KOPT-K1 (cell line): ENCODE results near the gene CDH18.

ENCODE experiments used
- H3K27ac ChIP-seq: fragments of 200-600 bp; sonication (generic); 2 replicates; pipeline ENCODE4 v1.5.1; 2016; ENCODE audit warnings: antibody characterized with exemption, mild to moderate bottlenecking, low read depth, low read length; ENCODE audit not compliant: poor library complexity, severe bottlenecking
- H3K36me3 ChIP-seq: fragments of 200-600 bp; sonication (generic); 2 replicates; pipeline ENCODE4 v1.5.1; 2017; ENCODE audit warnings: antibody characterized with exemption, mild to moderate bottlenecking, low read length, moderate library complexity; ENCODE audit not compliant: insufficient read depth
- H3K9me3 ChIP-seq: fragments of 200-600 bp; sonication (generic); 2 replicates; pipeline ENCODE4 v1.5.1; 2017; ENCODE audit warnings: antibody characterized with exemption, low read length, mild to moderate bottlenecking; ENCODE audit not compliant: insufficient read depth, poor library complexity, severe bottlenecking

Gene CDH18

DNA sequence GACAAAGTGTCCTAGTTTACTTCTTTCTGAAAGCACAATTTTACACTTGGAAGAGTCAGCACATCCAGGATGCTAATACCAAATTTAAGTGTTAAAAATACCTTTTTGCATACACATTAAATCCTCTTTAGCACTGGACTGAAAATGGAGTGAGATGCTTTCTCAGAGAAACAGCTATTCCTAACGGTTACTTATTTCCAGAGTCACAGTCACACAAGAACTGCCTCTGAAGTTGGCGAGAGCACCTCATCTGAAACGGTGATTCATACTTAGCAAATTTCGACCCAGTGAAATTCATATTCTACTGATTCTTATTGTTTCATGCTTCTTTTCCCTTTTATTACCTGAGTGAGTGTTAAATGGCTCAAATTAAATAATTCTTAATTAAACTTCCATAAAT lies 12.2 kb downstream of the CDH18 start:
- H3K9me3 ChIP-seq, result no peaks in the 10 kb centered on the region
- no peak overlapping the region for H3K27ac ChIP-seq
- H3K36me3 ChIP-seq, result no peaks in the 10 kb centered on the region

DNA sequence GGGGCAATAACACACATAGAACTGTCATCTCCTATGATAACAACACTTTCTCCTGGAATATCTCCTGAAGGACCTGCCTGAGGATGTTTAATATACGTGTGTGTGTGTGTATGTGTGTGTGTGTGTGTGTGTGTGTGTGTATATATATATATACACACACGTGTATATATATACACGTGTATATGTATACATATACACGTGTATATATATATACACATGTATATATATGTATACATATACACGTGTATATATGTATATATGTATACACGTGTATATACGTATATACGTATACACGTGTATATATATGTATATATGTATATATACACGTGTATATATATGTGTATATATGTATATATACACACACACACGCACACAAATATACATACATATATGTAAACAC lies 27.5 kb downstream of the CDH18 start:
- Histone ChIP-seq H3K9me3 (no peaks in the 10 kb centered on the region), H3K27ac (no peak overlapping the region), H3K36me3 (no peaks in the 10 kb centered on the region)

DNA sequence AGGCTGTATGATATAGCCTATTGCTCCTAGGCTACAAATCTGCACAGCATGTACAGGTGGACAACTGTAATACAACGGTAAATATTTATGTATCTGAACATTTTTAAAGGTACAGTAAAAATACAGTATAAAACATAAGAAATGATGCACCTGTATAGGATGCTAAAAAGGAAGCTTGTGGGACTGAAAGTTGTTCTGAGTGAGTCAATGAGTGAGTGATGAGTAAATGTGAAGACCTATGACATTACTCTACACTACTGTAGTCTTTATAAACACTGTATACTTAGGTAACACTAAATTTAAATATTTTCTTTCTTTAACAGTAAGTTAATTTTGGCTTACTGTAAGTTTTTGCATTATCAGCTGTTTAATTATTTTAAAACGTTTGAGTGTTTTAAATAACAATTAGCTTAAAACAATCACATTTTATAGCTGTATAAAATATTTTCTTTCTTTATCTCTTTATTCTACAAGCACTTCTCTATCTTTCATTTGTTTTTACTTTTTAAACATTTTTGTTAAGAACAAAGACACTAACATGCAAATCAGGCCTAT lies 28.1 kb downstream of the CDH18 start:
- Histone ChIP-seq H3K9me3 (no peaks in the 10 kb centered on the region), H3K27ac (no peak overlapping the region), H3K36me3 (no peaks in the 10 kb centered on the region)

DNA sequence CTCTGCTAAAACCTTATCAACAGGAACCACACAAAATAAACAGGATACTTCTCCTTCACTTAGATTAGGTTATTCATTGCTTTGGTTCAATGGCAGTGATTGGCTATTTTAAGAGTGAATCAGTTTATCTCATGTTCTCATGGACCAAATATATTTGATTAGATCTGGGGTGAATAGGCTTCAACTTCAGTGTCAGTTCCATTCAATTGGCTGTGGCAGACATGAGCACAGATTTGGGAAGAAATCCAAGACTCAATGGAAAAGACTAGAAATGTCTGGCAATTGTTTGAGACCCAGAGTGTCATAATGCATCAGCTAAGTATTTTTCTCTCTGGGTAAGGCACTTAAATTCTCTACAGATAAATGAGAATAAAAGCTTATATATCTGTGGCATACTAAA lies 37.1 kb downstream of the CDH18 start:
- H3K36me3 ChIP-seq, result no peaks in the 10 kb centered on the region
- no peak overlapping the region for H3K27ac ChIP-seq
- H3K9me3 ChIP-seq, result no peaks in the 10 kb centered on the region

DNA sequence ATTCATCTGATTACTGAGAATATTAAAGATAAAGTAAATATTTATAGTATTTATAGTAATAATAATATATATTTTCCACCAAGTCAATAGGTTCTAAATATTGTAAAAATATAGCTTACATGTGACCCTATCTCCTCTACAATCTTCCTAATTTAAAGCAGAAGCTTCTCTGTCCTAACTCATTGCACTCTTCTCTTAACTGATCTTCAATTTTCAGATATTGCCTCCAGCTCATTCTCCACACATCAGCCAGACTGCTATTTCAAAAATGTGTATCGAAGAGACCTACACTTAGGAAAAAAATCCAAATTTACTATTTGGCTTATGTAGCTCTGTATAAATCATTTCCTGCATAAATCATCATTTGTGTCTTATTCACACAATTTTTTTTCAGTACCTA lies 47.8 kb downstream of the CDH18 start:
- no peak overlapping the region for H3K27ac ChIP-seq
- H3K9me3 ChIP-seq, result no peaks in the 10 kb centered on the region
- H3K36me3 ChIP-seq, result no peaks in the 10 kb centered on the region

DNA sequence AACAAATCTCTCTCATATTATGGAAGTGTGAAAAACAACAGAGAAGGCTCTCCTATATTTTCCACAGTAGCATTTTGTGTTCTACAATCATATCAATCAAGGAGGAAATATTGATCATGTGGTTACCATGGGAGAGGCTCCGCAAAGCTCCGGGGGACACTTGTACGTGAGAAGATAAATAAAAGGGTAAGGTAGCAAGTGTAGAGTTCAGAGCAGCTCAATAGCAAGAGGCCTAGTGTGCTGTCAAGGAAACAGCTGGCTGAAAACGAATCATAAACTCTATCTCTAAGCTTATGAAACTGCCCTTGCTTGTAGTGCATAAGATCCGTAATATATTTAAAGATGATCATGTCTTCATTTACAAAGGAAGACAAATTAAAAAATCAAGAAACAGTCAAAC lies 57.5 kb downstream of the CDH18 start:
- no peaks in the 10 kb centered on the region for H3K36me3 ChIP-seq

DNA sequence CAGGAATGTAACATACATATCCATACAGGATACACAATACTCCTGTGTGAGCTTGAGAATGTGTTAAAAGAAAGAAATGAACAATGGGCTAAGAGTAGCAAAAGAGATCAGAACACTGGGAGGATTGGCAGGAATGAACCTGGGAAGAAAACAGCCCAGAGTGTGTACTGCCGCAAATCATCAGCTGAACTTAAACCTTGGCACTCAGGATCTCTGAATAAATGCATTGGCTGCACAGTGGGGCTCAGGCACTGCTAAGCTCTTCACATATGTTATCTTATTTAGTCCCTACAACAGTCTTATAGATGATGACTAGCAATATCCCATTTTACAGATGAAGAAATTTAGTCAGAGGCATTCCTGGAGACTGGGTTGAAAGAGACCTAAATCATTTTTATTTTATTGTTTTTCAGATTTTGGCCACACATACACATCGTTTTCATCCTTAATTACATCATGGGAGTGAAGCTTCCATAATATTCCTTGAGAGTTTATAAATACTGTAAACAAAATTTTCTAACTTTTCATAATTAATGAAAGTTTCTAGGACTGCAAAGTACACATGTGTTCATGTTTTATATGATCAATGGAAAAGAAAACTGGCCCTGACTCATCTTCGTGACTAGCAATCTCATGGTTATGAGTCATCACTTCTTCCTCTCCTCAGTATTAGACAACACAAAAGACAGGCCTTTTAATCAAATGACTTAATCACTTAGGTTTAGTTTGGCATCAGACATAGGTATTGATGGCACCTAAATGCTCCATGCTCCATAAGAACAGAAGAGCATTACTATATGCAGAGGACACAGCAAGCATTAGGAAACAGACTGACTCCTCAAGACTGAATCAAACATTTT lies 59.2 kb downstream of the CDH18 start:
- no peaks in the 10 kb centered on the region for H3K9me3 ChIP-seq
- H3K36me3 ChIP-seq, result no peaks in the 10 kb centered on the region
- no peak overlapping the region for H3K27ac ChIP-seq

More for the DNA sequence above, 57.5 kb downstream of the CDH18 start:
- Histone ChIP-seq H3K27ac (no peak overlapping the region), H3K9me3 (no peaks in the 10 kb centered on the region)

DNA sequence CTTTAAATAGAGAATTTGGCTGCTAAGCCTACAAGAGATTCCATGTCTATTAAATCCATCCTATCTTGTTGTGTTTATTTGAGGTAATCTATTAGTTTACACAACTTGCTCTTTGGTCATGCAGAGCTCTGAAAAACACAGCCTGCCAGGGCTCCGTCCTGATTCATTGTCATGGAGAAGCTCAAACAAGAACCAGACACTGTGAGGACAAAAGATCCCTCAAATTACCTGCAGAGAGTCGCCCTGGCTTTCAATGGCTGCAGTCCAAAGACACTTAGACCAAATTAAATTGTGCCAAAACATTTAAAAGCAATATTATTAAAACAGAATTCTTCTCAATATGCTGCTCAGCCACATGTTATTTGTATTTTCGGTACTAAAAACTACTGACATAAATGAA lies 60.1 kb downstream of the CDH18 start:
- Histone ChIP-seq H3K36me3 (no peaks in the 10 kb centered on the region), H3K9me3 (no peaks in the 10 kb centered on the region), H3K27ac (no peak overlapping the region)

DNA sequence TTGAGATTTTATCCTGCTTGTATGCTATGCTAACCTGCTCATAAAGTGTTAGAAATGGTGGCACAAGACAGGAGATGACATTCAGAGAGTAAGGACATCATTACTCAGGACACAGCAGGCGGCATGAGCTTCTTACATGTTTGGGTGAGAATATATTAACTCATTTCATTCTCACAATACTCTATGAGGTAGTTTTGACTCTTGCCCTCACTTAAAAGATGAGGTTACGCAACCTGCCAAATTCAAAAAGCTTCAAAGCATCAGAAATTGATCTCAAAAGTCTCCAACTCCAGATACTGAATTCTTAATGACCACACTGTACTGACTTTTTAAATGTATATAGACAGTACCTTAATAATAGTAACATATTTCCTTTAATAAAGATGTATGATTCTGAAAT lies 60.8 kb downstream of the CDH18 start:
- Histone ChIP-seq H3K27ac (no peak overlapping the region), H3K9me3 (no peaks in the 10 kb centered on the region), H3K36me3 (no peaks in the 10 kb centered on the region)

DNA sequence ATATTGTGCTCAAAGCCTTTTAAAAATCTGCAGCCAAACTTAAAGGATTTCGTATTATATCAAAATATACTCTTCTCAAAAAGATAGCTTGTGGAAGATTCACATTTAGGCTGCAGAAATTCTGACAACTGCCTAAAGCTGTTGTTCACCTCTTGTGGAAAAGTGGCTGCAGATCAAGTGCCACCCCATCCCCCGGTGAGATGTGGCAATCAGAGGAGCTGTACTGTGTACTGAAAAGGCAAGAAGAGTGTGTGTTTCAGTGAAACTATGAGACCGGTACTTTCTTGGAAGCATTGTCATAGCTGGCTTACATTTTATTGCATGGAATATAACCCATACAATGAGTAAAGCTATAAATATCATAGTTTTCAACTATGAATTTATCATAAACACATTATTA lies 64.3 kb downstream of the CDH18 start:
- no peak overlapping the region for H3K27ac ChIP-seq
- no peaks in the 10 kb centered on the region for H3K9me3 ChIP-seq
- H3K36me3 ChIP-seq, result no peaks in the 10 kb centered on the region

DNA sequence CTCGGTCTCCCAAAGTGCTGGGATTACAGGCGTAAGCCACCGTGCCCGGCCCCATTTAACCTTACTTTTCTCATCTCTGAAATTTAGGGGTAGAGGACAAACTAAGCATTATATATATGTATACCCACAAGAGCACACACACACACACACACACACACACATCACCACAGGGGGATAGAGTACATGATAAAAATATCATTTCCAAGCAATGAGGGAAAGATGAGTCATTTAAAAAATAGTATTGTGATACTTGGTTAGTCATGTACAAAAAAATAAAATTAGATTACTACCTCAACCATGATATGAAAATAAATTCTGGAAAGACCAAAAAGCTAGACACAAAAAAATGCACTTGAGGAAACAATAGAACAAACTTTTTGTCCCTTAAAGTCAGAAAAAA lies 67.2 kb downstream of the CDH18 start:
- Histone ChIP-seq H3K9me3 (no peaks in the 10 kb centered on the region), H3K27ac (no peak overlapping the region), H3K36me3 (no peaks in the 10 kb centered on the region)

DNA sequence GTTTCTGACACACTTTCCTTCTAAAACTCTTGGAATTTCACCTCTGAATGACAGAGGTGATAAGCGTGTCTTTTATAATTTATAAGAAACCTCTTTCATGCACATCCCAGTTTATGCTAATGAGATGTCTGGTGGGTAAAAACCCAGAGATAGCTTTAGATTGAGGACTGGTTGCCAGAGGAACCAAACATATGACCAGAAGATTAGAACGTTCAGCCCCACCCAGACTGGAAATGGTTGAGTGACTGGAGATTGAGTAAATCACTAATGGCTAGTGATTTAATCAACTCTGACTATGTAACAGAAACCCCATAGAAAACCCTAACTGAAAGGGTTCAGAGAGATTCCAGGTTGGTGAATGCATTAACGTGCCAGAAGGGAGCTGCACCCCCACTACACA lies 69.2 kb downstream of the CDH18 start:
- H3K36me3 ChIP-seq, result no peaks in the 10 kb centered on the region

DNA sequence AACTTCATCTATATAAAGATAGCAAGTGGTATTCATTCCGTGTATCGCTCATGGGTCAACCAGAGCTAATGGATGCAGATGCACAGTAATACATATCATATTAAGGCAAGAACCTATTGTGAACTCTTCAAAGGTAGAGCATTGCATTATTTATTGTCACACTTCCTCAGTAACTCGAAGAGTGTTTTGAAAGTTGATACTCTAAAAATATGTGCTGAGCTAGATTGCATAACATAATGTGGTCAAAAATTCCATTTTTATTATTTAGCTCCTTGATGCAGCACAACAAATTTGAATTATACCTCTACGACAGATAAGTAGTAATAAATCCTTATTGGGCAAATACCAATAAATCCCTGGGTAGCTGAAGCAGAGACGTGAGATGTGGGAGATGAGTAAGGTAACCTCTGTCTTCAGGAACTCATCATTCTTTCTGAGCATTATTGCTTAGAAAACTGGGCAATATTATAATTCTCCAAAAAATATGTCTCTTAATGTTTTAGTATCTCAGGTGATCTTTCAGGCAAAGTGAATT lies 70.3 kb downstream of the CDH18 start:
- Histone ChIP-seq H3K9me3 (no peaks in the 10 kb centered on the region), H3K27ac (no peak overlapping the region)

More for the DNA sequence above, 69.2 kb downstream of the CDH18 start:
- H3K27ac ChIP-seq, result no peak overlapping the region
- H3K9me3 ChIP-seq, result no peaks in the 10 kb centered on the region

DNA sequence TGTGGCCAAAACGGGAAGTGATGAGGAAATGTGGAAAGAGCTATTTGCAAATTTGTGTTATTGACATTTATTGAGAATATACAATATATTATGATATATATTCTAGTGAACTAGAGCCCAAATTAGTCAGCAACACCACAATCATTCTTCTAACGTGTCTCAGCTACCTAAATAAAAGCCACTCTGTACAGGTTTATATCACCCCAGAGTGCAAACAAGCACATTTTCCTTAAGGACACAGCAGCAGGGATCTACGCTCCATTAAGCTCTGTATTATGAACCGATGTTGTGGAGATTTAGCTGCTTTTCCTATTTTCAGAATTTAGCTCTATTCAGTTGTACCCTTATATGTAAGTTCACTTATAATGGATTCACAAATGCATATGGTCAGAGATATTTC lies 77.9 kb downstream of the CDH18 start:
- no peaks in the 10 kb centered on the region for H3K9me3 ChIP-seq
- H3K36me3 ChIP-seq, result no peaks in the 10 kb centered on the region
- no peak overlapping the region for H3K27ac ChIP-seq

More for the DNA sequence above, 70.3 kb downstream of the CDH18 start:
- H3K36me3 ChIP-seq, result no peaks in the 10 kb centered on the region

DNA sequence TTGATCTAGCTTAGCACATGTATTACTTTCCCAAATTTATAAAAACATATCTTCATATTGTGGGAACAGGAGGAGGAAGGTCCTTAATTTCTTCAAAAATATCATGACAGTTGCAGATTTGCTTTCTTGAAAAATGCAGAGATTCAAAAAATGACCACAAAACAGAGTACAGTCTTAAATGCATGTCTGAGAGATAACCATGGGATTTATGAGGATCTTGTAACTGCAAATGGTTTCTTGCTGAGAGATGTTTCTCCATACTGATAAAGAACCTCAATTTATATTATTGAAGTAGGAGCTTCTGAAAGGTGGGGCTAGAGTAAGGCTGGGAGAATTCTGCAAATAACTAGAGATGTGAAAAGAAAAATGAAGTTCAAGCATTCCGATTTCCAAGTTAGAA lies 83.2 kb downstream of the CDH18 start:
- H3K27ac ChIP-seq, result no peak overlapping the region
- no peaks in the 10 kb centered on the region for H3K36me3 ChIP-seq
- H3K9me3 ChIP-seq, result no peaks in the 10 kb centered on the region

DNA sequence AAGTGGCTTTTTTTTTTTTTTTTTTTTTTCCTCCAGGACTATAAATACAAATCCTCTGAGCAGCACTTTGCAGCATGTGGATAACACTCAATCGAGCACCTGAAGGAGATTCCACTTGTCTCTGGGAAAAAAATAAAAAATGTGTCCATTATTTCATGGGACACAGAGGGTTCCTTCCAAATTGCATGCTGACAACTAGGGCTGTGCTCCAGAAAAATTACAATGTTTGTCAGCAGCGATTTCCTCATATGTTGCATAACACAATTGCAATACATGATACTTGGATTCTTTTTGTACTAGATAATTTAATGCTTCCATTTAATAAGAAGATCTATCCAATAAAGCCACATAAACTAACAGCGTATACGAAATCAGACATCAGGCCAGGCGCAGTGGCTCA lies 84.4 kb downstream of the CDH18 start:
- Histone ChIP-seq H3K36me3 (no peaks in the 10 kb centered on the region), H3K27ac (no peak overlapping the region), H3K9me3 (no peaks in the 10 kb centered on the region)
